Ascending aorta (tissue), 2 donors: Measurements from ENCODE around the gene DNASE2. TPM values are rescaled to one million over a fixed set of nuclear protein-coding genes. Genes with fewer than 3 reads are reported as not detected.
"Not testable (repeated sequence)": the region's sequence is repeated elsewhere in the genome, so short reads cannot be mapped to it uniquely, and the experiment has no call there.

Experiments used
- DNase-seq, 2 donors: peaks; one replicate each; pipeline ENCODE4 v3.0.0-alpha.2; 2019; ENCODE audit warnings: low spot score in 2 of 2
- H3K27ac ChIP-seq, 2 donors: fragments of 200-600 bp; sonication (generic); one replicate each; pipeline ENCODE4 v1.5.1; 2016 to 2017; ENCODE audit warnings: mild to moderate bottlenecking in 1 of 2
- H3K27me3 ChIP-seq: fragments of 200-600 bp; sonication (generic); one replicate; pipeline ENCODE4 v1.5.1; 2017
- H3K36me3 ChIP-seq, 2 donors: fragments of 200-600 bp; sonication (generic); one replicate each; pipeline ENCODE4 v1.5.1; 2016
- H3K4me1 ChIP-seq, 2 donors: fragments of 200-600 bp; sonication (generic); one replicate each; pipeline ENCODE4 v1.5.1; 2016 to 2017; ENCODE audit warnings: mild to moderate bottlenecking in 1 of 2
- H3K4me3 ChIP-seq, 2 donors: fragments of 200-600 bp; sonication (generic); one replicate each; pipeline ENCODE4 v1.5.1; 2016 to 2017; ENCODE audit warnings: mild to moderate bottlenecking in 1 of 2
- H3K9me3 ChIP-seq, 2 donors: fragments of 200-600 bp; sonication (generic); one replicate each; pipeline ENCODE4 v1.5.1; 2016
- intact Hi-C: fragments of 100-400 bp; cut with DNase I; formaldehyde crosslinking; loops from one replicate; pipeline ENCODE4 v1.15.1; 2023
- total RNA-seq: library from RNA; depleted of rRNA; stranded (reverse); fragments of >200 nt; gene quantifications from one replicate; pipeline ENCODE4 v1.1.0, GENCODE V29; 2016
- TF ChIP-seq, protein P1 (sequence below), 3 experiments: fragments of 200-600 bp in 2 of 3; fragments of 450-650 bp in 1 of 3; sonication (generic) in 2 of 3; IDR thresholded peaks; one replicate each; pipeline ENCODE4 v1.5.1; 2016 to 2019; ENCODE audit warnings: antibody characterized with exemption in 3 of 3, mild to moderate bottlenecking in 1 of 3, moderate library complexity in 1 of 3

DNASE2 gene
- total RNA-seq, 1 donor from 2014 or later, result 76.8 TPM

- no peaks in the 10 kb centered on the region for H3K4me1 ChIP-seq
- no peak overlapping the region for H3K27ac ChIP-seq
- H3K4me3 ChIP-seq, result no peak overlapping the region
- TF ChIP-seq, protein P1, sequence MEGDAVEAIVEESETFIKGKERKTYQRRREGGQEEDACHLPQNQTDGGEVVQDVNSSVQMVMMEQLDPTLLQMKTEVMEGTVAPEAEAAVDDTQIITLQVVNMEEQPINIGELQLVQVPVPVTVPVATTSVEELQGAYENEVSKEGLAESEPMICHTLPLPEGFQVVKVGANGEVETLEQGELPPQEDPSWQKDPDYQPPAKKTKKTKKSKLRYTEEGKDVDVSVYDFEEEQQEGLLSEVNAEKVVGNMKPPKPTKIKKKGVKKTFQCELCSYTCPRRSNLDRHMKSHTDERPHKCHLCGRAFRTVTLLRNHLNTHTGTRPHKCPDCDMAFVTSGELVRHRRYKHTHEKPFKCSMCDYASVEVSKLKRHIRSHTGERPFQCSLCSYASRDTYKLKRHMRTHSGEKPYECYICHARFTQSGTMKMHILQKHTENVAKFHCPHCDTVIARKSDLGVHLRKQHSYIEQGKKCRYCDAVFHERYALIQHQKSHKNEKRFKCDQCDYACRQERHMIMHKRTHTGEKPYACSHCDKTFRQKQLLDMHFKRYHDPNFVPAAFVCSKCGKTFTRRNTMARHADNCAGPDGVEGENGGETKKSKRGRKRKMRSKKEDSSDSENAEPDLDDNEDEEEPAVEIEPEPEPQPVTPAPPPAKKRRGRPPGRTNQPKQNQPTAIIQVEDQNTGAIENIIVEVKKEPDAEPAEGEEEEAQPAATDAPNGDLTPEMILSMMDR (IDR thresholded peaks at IDR 0.05), result no peak
- peaks cover 27 to 31% of the 10 kb centered on the region in 2 donors for H3K36me3 ChIP-seq
- no peaks in the 10 kb centered on the region for H3K27me3 ChIP-seq
- H3K9me3 ChIP-seq, result no peaks in the 10 kb centered on the region
- intact Hi-C loops, result no loop called here
- DNase-seq, result no peak
Observed at GRCh38 chr19:12899891-12900518, 18.8 kb upstream of the DNASE2 start.

DNA sequence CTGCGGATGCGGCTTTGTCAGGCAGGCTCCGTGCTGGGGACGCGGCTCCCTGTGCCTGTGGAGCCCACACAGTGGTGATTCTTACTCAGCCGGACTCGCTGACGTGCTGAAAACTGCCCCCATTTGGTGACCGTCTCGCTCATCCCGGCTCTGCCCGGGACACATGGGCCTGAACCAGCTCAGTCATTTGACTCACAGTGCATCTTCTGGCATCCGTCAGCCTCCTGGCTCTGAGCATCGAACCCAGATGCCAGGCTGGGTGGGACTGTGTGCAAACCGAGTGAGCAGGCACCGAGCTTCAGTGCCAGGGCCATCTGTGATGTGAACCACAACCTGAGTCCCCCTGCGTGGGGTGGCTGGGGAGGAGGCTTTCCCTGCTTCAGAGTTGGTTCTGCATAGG, 15.2 kb upstream of the DNASE2 start:
- H3K27ac ChIP-seq, result no peak overlapping the region
- no peaks in the 10 kb centered on the region for H3K27me3 ChIP-seq
- H3K4me3 ChIP-seq, result no peak overlapping the region
- H3K9me3 ChIP-seq, result no peaks in the 10 kb centered on the region
- H3K4me1 ChIP-seq, result peaks cover 6 to 7% of the 10 kb centered on the region in 2 donors
- TF ChIP-seq, protein P1 (IDR thresholded peaks at IDR 0.05), result no peak
- no peak for DNase-seq
- intact Hi-C loops, result no loop called here
- peaks cover 37 to 47% of the 10 kb centered on the region in 2 donors for H3K36me3 ChIP-seq

DNA sequence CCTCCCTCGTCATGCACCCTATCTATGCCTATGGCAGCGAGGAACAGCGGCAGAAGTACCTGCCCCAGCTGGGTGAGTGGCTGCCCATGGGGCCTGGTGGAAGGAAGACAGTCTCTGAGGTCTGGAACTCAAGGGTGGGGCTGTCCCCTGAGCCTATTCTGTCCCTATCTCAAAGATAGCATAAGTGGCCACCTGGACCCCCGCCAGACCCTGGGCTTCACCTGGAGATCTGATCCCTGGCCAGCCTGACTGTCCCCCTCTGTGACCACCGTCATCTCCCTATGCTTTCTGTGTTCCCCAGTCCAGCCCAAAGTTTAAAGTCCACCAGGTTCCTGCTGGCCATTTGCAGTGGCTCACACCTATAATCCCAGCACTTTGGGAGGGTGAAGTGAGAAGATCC, 12.3 kb upstream of the DNASE2 start:
- Histone ChIP-seq H3K27ac (no peak overlapping the region), H3K4me3 (no peak overlapping the region), H3K27me3 (no peaks in the 10 kb centered on the region), H3K9me3 (no peaks in the 10 kb centered on the region), H3K36me3 (peaks cover 30 to 39% of the 10 kb centered on the region in 2 donors), H3K4me1 (peaks cover 8 to 10% of the 10 kb centered on the region in 2 donors)
- no peak for DNase-seq
- intact Hi-C loops, result loop anchor here (5.0 kb wide), 1 partner anchor 44 kb away; the partner anchor contains the start of gene CALR
- TF ChIP-seq, protein P1 (IDR thresholded peaks at IDR 0.05), result no peak

GRCh38 chr19:12891553-12892021, 10.3 kb upstream of the DNASE2 start:
- Histone ChIP-seq H3K27me3 (no peaks in the 10 kb centered on the region), H3K4me1 (peaks cover 8 to 10% of the 10 kb centered on the region in 2 donors), H3K4me3 (peak overlapping the region; percentile 77 to 92), H3K27ac (peak overlapping the region; percentile 59 to 78), H3K36me3 (peaks cover 18 to 24% of the 10 kb centered on the region in 2 donors), H3K9me3 (no peaks in the 10 kb centered on the region)
- intact Hi-C loops, result loop anchor here (1.0 to 5.0 kb wide), 2 partner anchors 28 to 46 kb away; partner anchors contain the start of genes CALR and SYCE2
- no peak for DNase-seq
- TF ChIP-seq, protein P1 (IDR thresholded peaks at IDR 0.05), result no peak

- peak; percentile 97 to 99 for DNase-seq
- peak within 1 kb of the TSS; percentile 77 to 92 for H3K4me3 ChIP-seq
- TF ChIP-seq, protein P1 (IDR thresholded peaks at IDR 0.05), result no peak
- H3K27ac ChIP-seq, result peak within 1 kb of the TSS; percentile 59 to 78
- H3K36me3 ChIP-seq, result peaks cover 12 to 18% of the 10 kb centered on the region in 2 donors
- H3K4me1 ChIP-seq, result peaks cover 8 to 10% of the 10 kb centered on the region in 2 donors
- no peaks in the 10 kb centered on the region for H3K27me3 ChIP-seq
- no peaks in the 10 kb centered on the region for H3K9me3 ChIP-seq
- intact Hi-C loops, result loop anchor here (1.0 to 5.0 kb wide), 3 partner anchors 28 to 154 kb away; partner anchors contain the start of genes CALR, GET3 and SYCE2
Observed at GRCh38 chr19:12890787-12891552, 9.7 kb upstream of the DNASE2 start, which contains the start of gene GCDH. Gene GCDH (plus strand): TSS chr19:12891160. CDS start chr19:12891305, 145 bp downstream.

GRCh38 chr19:12890299-12890786, 9.1 kb upstream of the DNASE2 start:
- peak overlapping the region; percentile 36 to 54 for H3K27ac ChIP-seq
- H3K4me1 ChIP-seq, result peaks cover 10 to 15% of the 10 kb centered on the region in 2 donors
- H3K9me3 ChIP-seq, H3K27me3 ChIP-seq, DNase-seq: not testable (repeated sequence)
- H3K4me3 ChIP-seq, result peak overlapping the region in 1 of 2 donors; percentile 92
- peaks cover 10 to 16% of the 10 kb centered on the region in 2 donors for H3K36me3 ChIP-seq
- intact Hi-C loops, result loop anchor here (1.0 to 5.0 kb wide), 2 partner anchors 47 to 153 kb away; partner anchors contain the start of genes CALR and GET3
